ENCODE results near the gene ZNF804B.

DNA sequence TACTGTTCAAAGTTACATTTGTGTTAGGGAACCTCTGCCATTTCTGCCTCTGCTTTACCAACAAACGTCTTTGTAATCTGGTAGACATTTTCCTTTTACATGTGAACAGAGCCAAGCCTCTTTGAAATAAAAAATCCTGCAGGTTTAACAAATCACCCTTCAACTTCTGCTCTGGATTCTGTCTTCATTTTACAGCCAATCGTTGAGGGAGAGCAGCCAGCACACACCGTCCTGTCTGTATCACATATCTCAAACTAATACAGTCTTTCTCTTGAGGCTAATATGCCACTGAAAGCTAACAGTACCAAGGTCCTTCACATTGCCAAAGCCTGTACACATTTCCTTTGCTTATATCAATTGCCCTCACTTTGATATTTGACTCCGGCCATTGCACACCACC lies 504.6 kb downstream of the ZNF804B start:
- no peak for TF ChIP-seq POLR2A (IDR thresholded peaks at IDR 0.05)
- TF ChIP-seq, protein P1, sequence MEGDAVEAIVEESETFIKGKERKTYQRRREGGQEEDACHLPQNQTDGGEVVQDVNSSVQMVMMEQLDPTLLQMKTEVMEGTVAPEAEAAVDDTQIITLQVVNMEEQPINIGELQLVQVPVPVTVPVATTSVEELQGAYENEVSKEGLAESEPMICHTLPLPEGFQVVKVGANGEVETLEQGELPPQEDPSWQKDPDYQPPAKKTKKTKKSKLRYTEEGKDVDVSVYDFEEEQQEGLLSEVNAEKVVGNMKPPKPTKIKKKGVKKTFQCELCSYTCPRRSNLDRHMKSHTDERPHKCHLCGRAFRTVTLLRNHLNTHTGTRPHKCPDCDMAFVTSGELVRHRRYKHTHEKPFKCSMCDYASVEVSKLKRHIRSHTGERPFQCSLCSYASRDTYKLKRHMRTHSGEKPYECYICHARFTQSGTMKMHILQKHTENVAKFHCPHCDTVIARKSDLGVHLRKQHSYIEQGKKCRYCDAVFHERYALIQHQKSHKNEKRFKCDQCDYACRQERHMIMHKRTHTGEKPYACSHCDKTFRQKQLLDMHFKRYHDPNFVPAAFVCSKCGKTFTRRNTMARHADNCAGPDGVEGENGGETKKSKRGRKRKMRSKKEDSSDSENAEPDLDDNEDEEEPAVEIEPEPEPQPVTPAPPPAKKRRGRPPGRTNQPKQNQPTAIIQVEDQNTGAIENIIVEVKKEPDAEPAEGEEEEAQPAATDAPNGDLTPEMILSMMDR (IDR thresholded peaks at IDR 0.05) = no peak

All from adrenal gland (tissue), 5 donors.